GM19455 (cell line): ENCODE data around the gene SPRED2.

Experiments
- ATAC-seq: cut with Tn5 transposase; IDR thresholded peaks from one replicate; pipeline ENCODE4 v1.9.1; 2021; ENCODE audit not compliant: unreplicated experiment

The SPRED2 gene

DNA sequence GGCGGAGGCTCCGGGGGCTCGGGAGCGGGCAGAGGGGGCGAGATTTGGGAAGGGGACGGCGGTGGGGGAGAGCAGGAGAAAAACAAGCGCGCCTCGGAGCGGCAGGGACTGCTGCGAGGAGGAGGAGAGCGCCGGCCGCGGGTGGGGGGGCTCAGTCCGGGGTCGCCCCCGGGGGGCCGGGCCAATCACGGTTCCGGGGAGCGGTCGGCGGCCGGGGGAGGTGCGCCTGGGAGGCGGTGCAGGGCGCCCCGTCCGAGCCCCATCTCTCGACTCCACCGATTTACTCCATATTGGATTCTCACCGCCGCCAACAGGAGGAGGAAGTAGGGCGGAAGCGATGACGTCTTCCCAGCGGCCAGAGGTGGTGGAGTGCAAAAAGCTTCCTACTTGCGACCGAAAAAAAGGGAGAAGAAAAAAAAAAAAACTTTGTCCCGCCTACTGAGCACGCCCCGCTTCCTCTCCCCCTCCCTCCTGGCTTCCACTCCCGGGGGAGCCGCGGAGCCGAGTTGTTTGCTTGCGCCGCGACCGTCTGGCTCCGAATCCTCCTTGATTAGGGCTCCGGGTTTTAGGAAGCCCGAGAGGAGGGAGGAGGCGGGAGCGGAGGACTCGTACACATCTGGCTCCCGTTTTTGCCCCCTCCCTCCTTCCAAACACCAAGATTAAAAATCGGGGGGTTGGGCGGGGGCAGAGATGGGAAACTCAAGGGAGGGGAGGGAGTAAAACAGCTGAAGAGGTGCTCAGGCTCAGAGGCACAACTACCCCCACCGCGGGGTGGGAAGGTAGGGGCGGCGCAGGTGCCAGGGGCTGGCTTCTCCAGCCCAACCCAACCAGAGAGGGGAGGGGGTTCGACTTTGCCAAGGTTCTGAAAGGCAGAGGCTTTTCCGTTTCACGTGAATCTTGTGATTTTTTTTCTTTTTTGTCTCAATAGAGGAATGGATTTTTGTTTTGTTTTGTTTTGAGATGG is at the start of gene SPRED2:
TSS of gene SPRED2 (minus strand) at position 373 of the 964 bp plus-strand sequence. CDS start 612 bp downstream, outside the sequence.
- peak; percentile 34 for ATAC-seq

GRCh38 chr2:65481961-65482360 is 49.6 kb upstream of the SPRED2 start:
- ATAC-seq = no peak

DNA sequence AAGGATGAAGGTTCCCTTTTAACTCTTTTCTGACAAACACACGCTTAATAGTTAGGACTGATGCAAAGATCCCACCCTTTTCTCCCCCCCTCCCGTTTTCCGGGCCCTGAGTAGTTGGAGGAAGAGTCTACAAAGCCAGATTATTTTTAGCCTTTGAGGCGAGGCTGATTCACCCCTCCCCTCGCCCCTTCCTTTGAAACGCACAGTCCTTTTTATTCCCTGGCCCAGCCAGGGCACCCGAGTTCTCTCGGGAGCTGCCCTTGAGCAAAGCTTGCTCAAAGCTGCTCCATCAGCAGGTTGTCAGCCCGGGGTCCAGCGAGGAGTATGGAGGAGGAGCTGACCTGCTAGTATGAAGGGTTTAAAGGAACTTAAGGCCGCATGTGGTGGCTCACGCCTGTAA is 47.1 kb upstream of the SPRED2 start:
- no peak for ATAC-seq

- no peak for ATAC-seq
These were observed 46.2 kb upstream of the SPRED2 start for GRCh38 chr2:65478498-65479135.

GRCh38 chr2:65477590-65477989 is 45.2 kb upstream of the SPRED2 start:
- no peak for ATAC-seq

GRCh38 chr2:65476778-65477177 is 44.4 kb upstream of the SPRED2 start:
- no peak for ATAC-seq

DNA sequence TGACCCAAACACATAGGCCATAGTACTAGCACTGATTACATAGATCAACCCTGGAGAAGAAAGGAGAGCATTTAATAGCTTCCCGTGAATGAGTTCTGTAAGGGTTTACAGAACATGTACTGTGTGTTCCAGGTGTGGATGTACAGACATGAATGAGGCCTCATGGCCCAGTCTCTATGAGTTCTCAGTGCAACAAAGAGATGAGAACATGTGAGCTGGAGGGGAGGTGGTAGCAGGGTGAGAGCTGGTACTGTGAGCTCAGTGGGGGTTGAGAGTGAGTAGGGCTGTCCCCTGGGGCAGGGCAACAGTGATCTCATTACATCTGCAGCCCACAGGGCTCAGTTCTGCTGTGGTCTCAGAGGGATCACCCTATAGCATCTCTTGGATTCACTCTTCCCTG is 42.6 kb upstream of the SPRED2 start:
- ATAC-seq = no peak

DNA sequence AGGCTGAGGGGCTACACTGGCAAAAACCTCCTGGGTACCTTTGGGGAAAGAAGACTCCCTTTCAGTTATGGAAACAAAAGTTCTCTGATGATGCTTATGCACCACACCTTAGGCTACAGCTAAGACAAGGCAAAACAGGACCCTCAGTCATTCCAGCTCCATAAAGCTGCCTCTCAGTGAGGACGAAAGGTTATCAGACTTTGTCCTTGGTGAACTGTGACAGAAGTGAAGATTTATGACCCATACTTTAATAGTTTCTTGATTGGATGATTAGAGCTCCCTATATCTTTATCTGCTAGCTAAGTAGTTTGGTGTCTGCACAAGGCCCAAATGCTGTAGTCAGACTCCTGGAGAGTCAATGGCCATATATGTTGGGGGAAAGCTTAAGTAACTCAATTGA is 40.6 kb upstream of the SPRED2 start:
- ATAC-seq = no peak

- no peak for ATAC-seq
These were observed 39.0 kb upstream of the SPRED2 start for GRCh38 chr2:65471409-65471808.

DNA sequence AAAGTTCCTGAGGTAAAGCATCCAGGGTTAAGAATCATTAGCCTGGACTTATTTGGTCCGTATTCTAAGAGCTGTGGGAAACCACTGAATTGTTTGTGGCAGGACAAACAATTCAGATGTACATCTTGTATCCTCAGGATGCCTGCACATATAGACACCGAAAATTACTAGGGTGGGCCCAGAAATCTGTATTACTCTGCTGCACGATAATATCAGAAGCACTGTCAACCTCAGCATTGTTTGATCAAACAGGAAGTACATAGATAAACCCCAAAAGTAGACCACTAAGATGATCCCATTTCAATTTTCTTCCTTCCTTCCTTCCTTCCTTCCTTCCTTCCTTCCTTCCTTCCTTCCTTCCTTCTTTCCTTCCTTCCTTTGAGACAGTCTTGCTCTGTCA is 34.2 kb upstream of the SPRED2 start:
- ATAC-seq = no peak

DNA sequence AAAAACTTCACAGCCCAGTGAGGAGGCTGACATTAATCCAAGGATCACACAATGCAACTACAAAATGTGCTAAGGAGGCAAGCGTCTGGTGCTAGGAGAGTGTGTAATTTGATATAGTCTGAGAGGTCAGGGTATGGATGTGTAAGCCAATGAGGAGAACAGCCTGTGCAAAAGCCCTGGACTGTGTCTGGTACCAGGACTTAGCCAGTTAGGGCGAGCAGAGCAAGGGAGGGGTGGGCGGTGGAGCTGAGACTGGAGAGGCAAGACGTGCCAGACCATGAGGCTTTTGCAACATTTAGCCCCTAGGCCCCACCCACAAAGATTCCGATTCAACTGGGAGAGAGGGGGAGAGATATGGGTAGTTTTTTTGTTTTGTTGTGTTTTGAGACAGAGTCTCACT is 33.5 kb upstream of the SPRED2 start:
- no peak for ATAC-seq

- no peak for ATAC-seq
These were observed 32.7 kb upstream of the SPRED2 start for GRCh38 chr2:65465124-65465523.

- ATAC-seq = no peak
These were observed 32.2 kb upstream of the SPRED2 start for GRCh38 chr2:65464604-65465003.

DNA sequence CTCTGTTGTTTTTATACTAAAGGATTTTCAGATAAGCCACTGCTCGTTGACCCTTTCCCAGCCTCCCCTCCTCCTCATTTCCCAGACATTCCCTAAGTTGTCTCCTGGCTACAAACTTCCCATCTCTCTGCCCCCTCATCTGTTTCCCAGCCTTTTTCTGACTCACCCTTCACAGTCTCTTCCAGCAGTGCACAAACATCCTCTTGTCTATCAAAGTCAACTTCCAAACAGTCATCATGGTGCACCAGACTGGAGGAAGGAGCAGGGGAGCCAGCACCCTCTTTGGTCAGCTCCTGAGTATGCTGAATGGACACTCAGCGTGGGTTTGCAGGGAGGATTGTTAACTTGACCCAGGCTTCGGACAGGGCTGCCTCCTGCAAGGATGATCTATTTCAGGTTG is 26.6 kb upstream of the SPRED2 start:
- no peak for ATAC-seq

DNA sequence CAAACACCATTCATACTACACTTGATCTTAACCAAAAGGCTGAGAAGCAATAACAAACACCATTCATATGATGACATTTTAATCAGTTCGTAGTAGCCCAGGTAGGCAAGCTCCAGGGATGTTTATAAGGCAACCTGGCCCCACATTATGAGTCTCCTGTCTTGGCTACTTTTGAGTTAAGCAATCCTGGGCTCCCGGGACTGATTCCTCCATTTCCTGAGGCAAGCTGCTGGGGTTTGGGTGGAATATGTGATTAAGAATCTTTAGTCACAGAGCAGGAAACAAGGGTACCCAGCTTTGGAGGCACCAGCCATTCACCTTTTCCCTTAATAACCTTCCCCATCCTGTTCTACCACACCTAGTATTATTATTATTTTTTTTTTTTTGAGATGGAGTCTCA is 24.5 kb upstream of the SPRED2 start:
- ATAC-seq = no peak

GRCh38 chr2:65456064-65456463 is 23.7 kb upstream of the SPRED2 start:
- no peak for ATAC-seq

- no peak for ATAC-seq
These were observed 21.5 kb upstream of the SPRED2 start for GRCh38 chr2:65453916-65454315.

GRCh38 chr2:65452150-65452895 is 19.9 kb upstream of the SPRED2 start:
- ATAC-seq = no peak

- no peak for ATAC-seq
These were observed 18.4 kb upstream of the SPRED2 start for GRCh38 chr2:65450810-65451209.

DNA sequence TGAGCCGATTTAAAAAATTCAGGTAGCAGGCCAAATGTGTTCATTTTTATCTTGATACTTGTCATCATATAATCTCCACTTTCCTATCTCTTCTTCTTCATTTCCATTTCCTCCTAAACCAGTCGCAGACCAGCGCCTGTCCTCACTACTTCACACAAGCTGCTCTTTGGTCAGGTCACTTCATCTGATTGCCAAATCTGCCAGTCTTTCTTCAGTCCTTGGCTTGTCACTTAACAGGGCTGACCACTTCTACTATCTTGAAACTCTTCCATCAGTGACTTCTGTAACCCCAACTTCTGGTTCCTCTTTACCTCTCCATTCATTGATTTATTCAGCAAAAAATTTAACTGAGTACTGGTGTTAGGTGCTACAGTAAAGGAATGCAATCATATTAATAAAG is 18.0 kb upstream of the SPRED2 start:
- ATAC-seq = no peak

DNA sequence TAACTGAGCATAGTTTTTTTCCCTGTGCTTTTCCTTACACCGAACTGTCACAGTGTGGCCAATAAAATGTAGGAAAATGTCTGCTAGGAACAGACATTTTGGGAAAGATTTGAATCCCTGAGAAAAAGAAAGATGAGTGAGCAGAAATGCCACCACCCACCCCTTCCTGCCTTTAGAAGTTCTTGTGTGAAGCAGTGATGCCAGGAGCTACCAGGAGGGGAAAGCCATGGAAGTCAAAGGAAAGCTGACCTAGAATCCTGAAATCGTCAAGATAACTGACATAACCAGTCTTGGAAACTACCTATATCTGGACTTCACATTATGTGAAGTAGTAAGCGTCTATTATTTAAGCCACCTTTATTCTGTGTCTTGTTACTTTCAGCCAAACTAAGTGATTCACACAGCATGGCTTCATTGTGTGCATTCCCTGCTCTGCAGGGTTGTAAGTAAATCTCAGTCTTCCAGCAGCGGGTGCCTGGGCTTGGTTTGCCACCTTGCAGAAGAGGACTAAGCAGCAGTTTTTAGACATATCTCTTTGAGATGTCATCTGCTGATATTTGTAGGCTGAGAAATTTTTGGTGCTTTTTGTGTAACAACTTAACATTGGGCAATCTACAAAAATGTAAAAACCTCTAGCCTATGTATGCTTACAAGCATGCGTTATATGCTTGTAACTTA is 11.2 kb upstream of the SPRED2 start:
- ATAC-seq = no peak
